ENCODE measurements around the gene C2CD4C. TPM values are rescaled to one million over a fixed set of nuclear protein-coding genes. Genes with fewer than 3 reads are reported as not detected.

Gene C2CD4C, protein sequence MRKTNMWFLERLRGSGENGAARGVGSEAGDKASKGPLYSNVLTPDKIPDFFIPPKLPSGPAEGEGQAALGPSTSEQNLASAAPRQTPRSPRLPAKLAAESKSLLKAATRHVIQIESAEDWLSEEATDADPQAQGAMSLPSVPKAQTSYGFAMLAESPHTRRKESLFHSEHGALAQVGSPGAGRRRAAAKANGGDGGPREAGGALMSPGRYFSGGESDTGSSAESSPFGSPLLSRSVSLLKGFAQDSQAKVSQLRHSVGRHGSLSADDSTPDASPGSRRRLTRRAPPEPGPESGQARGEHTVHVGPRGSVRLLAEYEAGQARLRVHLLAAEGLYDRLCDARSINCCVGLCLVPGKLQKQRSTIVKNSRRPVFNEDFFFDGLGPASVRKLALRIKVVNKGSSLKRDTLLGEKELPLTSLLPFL
- 1 to 10 TPM in 1 of 3 donors, under 1 TPM in 2; 0.29 to 2.6 (median 0.80) TPM for total RNA-seq

DNA sequence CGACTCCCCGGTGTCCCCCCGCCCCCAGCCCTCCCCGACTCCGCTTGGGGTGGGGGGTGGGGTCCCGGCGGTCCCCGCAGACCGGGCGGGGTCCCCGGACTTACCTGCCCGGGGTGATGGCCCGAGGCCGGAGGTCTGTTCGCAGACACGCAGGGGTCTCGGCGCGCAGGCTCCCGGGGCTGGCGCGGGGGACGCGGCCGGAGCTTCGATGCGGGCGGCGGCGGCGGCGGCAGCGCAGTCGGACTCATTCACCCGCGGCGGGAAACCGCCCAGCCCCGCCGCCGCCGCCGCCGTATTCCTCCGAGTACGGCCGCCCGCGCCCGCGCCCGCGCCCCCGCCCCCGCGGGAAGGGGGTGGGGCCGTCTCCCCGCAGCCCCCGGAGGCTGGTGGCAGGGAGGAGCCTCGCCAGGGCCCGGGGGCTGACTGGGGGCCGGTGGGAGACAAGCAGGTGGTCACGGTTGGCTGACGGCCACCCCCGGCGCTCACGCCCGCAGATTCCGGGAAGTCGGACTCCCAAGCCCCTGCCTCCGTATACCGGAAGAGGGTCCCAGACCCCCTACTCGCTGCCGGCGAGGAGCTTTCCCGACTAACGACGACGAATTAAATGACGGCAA lies at the start of gene C2CD4C:
Gene C2CD4C (minus strand): TSS at position 246 of the 614 bp plus-strand sequence. CDS start 786 bp downstream, outside the sequence.
- Histone ChIP-seq H3K4me1 (peaks cover 0 to 6% of the 10 kb centered on the region in 2 donors), H3K9me3 (no peaks in the 10 kb centered on the region), H3K36me3 (no peaks in the 10 kb centered on the region), H3K27me3 (peaks cover 12 to 68% of the 10 kb centered on the region in 2 donors), H3K4me3 (peak within 1 kb of the TSS; percentile 41 to 70 (median 49)), H3K27ac (no peak within 1 kb of the TSS)
- no peak for TF ChIP-seq POLR2AphosphoS5 (IDR thresholded peaks at IDR 0.05)
- no peak for TF ChIP-seq POLR2A (IDR thresholded peaks at IDR 0.05)
- TF ChIP-seq, protein P1, sequence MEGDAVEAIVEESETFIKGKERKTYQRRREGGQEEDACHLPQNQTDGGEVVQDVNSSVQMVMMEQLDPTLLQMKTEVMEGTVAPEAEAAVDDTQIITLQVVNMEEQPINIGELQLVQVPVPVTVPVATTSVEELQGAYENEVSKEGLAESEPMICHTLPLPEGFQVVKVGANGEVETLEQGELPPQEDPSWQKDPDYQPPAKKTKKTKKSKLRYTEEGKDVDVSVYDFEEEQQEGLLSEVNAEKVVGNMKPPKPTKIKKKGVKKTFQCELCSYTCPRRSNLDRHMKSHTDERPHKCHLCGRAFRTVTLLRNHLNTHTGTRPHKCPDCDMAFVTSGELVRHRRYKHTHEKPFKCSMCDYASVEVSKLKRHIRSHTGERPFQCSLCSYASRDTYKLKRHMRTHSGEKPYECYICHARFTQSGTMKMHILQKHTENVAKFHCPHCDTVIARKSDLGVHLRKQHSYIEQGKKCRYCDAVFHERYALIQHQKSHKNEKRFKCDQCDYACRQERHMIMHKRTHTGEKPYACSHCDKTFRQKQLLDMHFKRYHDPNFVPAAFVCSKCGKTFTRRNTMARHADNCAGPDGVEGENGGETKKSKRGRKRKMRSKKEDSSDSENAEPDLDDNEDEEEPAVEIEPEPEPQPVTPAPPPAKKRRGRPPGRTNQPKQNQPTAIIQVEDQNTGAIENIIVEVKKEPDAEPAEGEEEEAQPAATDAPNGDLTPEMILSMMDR (IDR thresholded peaks at IDR 0.05): no peak
- intact Hi-C loops (cut with DNase I; ENCODE audit: low total_unique reads): loop anchor here (1.0 kb wide), 1 partner anchor 85 kb away; no protein-coding TSS in a partner anchor
- peak in 1 of 2 donors; percentile 48 for DNase-seq (ENCODE audit: low spot score in 2 of 2)

DNA sequence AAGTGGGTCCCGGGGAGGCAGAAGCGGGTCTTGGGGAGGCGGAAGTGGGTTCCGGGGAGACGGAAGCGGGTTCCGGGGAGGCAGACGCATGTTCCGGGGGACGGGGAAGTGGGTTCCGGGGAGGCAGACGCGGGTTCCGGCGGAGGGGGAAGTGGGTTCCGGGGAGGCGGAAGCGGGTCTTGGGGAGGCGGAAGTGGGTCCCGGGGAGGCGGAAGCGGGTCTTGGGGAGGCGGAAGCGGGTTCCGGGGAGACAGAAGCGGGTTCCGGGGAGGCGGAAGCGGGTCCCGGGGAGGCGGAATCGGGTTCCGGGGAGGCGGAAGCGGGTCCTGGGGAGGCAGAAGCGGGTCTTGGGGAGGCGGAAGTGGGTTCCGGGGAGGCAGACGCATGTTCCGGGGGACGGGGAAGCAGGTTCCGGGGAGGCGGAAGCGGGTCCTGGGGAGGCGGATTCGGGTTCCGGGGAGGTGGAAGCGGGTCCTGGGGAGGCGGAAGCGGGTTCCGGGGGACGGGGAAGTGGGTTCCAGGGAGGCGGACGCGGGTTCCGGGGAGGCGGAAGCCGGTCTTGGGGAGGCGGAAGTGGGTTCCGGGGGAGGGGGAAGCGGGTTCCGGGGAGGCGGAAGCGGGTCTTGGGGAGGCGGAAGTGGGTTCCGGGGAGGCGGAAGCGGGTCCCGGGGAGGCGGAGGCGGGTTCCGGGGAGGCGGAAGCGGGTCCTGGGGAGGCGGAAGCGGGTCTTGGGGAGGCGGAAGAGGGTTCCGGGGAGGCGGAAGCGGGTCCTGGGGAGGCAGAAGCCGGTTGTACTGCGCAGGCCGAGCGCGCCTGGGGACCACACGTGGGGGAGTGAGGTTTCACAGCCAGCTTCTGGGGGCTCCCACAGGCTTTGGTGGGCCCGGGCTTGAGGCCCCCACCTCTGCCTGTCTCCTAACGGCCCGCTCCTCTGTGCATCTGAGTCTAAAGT lies 49.4 kb upstream of the C2CD4C start:
- H3K9me3 ChIP-seq: no peaks in the 10 kb centered on the region
- no peak overlapping the region for H3K4me3 ChIP-seq
- no peak overlapping the region for H3K27ac ChIP-seq
- intact Hi-C loops (cut with DNase I; ENCODE audit: low total_unique reads): no loop called here
- H3K27me3 ChIP-seq: no peaks in the 10 kb centered on the region
- no peaks in the 10 kb centered on the region for H3K36me3 ChIP-seq
- no peaks in the 10 kb centered on the region for H3K4me1 ChIP-seq
- TF ChIP-seq POLR2AphosphoS5 (IDR thresholded peaks at IDR 0.05): no peak
- TF ChIP-seq, protein P1 (IDR thresholded peaks at IDR 0.05): no peak
- no peak for TF ChIP-seq POLR2A (IDR thresholded peaks at IDR 0.05)
- no peak for DNase-seq (ENCODE audit: low spot score in 2 of 2)

DNA sequence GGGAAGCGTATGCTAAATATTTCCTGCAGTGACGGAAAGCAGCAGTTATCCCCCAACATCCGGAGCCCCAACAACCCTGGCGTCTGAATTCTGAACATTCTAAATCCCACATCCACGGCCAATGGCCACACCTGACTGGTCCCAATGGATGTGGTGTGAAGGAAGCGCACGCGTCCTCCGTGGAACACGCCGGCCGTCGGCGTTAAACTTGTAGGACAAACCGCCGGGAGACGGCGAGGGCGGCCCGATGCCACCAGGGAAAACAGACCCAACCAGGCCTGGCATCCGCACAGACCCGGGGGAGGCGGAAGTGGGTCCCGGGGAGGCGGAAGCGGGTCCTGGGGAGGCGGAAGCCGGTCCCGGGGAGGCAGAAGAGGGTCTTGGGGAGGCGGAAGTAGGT lies 48.7 kb upstream of the C2CD4C start:
- intact Hi-C loops (cut with DNase I; ENCODE audit: low total_unique reads): no loop called here
- H3K4me3 ChIP-seq: no peak overlapping the region
- H3K27ac ChIP-seq: no peak overlapping the region
- TF ChIP-seq, protein P1 (IDR thresholded peaks at IDR 0.05): no peak
- no peak for TF ChIP-seq POLR2A (IDR thresholded peaks at IDR 0.05)
- no peak for TF ChIP-seq POLR2AphosphoS5 (IDR thresholded peaks at IDR 0.05)
- no peaks in the 10 kb centered on the region for H3K27me3 ChIP-seq
- no peaks in the 10 kb centered on the region for H3K36me3 ChIP-seq
- H3K9me3 ChIP-seq: no peaks in the 10 kb centered on the region
- no peaks in the 10 kb centered on the region for H3K4me1 ChIP-seq
- no peak for DNase-seq (ENCODE audit: low spot score in 2 of 2)

DNA sequence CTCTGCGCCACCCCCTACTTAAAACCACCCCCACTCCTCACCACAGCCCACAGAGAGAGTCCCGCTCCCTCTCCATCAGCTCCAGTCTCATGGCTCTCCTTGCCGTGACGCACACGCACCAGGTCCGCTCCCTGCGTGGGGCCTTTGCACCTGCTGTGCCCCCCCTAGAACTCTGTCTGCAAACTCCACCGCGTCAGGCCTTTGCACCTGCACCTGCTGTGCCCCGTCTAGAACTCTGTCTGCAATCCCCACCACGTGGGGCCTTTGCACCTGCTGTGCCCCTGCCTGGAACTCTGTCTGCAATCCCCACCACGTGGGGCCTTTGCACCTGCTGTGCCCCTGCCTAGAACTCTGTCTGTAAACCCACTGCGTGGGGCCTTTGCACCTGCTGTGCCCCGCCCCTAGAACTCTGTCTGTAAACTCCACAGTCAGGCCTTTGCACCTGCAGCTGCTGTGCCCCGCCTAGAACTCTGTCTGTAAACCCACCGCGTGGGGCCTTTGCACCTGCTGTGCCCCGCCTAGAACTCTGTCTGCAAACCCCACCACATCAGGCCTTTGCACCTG lies 47.7 kb upstream of the C2CD4C start:
- Histone ChIP-seq H3K27me3 (no peaks in the 10 kb centered on the region), H3K4me1 (no peaks in the 10 kb centered on the region), H3K27ac (no peak overlapping the region), H3K36me3 (no peaks in the 10 kb centered on the region), H3K4me3 (no peak overlapping the region), H3K9me3 (no peaks in the 10 kb centered on the region)
- no peak for DNase-seq (ENCODE audit: low spot score in 2 of 2)
- TF ChIP-seq, protein P1 (IDR thresholded peaks at IDR 0.05): no peak
- no peak for TF ChIP-seq POLR2A (IDR thresholded peaks at IDR 0.05)
- TF ChIP-seq POLR2AphosphoS5 (IDR thresholded peaks at IDR 0.05): no peak
- intact Hi-C loops (cut with DNase I; ENCODE audit: low total_unique reads): no loop called here
